HCT116 (cell line): ENCODE measurements around the gene CFAP47.

Source experiments
- CTCF ChIP-seq, 3 experiments: fragments of 200-600 bp in 1 of 3; sonication (generic) in 1 of 3; IDR thresholded peaks in 2 of 3; conservative IDR thresholded peaks in 1 of 3; 2 replicates each; pipeline ENCODE4 v1.5.1; 2012 to 2017; ENCODE audit warnings: low read depth in 2 of 3, low read length in 2 of 3, antibody characterized with exemption in 1 of 3, borderline replicate concordance in 1 of 3, control low read depth in 1 of 3, mild to moderate bottlenecking in 1 of 3, mixed read lengths in 1 of 3, mixed run types in 1 of 3, moderate library complexity in 1 of 3; ENCODE audit not compliant: insufficient read depth in 1 of 3
- EZH2 ChIP-seq: fragments of 200-600 bp; sonication (generic); IDR thresholded peaks from 2 replicates; pipeline ENCODE4 v1.6.1; 2017; ENCODE audit warnings: antibody characterized with exemption, mixed run types
- POLR2A ChIP-seq: IDR thresholded peaks from 2 replicates; pipeline ENCODE4 v1.7.0; 2011; ENCODE audit warnings: borderline replicate concordance; ENCODE audit not compliant: insufficient read depth, insufficient read length; ENCODE audit errors: extremely low read depth
- ZNF274 ChIP-seq: fragments of 200-500 bp; sonication (Bioruptor generic); IDR thresholded peaks from 2 replicates; pipeline ENCODE4 v1.6.1; 2014; ENCODE audit warnings: mild to moderate bottlenecking, low read depth, low read length, inconsistent platforms

- TF ChIP-seq CTCF (IDR thresholded peaks at IDR 0.05 in 2 of 3, conservative IDR thresholded peaks at IDR 0.05 in 1 of 3; ENCODE audit: borderline replicate concordance in 1 of 3, insufficient read depth in 1 of 3, low read depth in 2 of 3, low read length in 2 of 3): no peak
- no peak for TF ChIP-seq POLR2A
- TF ChIP-seq ZNF274: no peak
- no peak for TF ChIP-seq EZH2
Observed at GRCh38 chrX:36266155-36266554, 346.6 kb downstream of the CFAP47 start.
